K562 (cell line): ENCODE data around the gene ZDHHC5. TPM values are rescaled to one million over a fixed set of nuclear protein-coding genes. Genes with fewer than 3 reads are reported as not detected.

Experiments used
- CREBBP ChIP-seq: IDR thresholded peaks from one replicate; pipeline ENCODE4 v1.6.1; 2012; ENCODE audit warnings: low read depth, mild to moderate bottlenecking, control low read depth, inconsistent platforms, low read length
- HINFP ChIP-seq: fragments of 450-650 bp; conservative IDR thresholded peaks from 2 replicates; pipeline ENCODE4 v1.6.1; 2016; ENCODE audit warnings: missing genetic modification characterization, low read depth, mild to moderate bottlenecking, control low read depth, missing compliant biosample characterization
- MLLT1 ChIP-seq, 2 experiments: fragments of 450-650 bp; IDR thresholded peaks; 2 replicates each; pipeline ENCODE4 v1.6.1; 2016
- POLR2G ChIP-seq: fragments of 200-400 bp; formaldehyde crosslinking; IDR thresholded peaks from 2 replicates; pipeline ENCODE4 v1.6.1; 2017; ENCODE audit warnings: low read depth, mild to moderate bottlenecking, antibody characterized with exemption, low read length, moderate library complexity
- SIX5 ChIP-seq, 2 experiments: IDR thresholded peaks; 2 replicates each; pipeline ENCODE4 v1.6.1; 2011; ENCODE audit warnings: low read length in 2 of 2, borderline replicate concordance in 1 of 2, low read depth in 1 of 2, mild to moderate bottlenecking in 1 of 2, moderate library complexity in 1 of 2; ENCODE audit not compliant: insufficient read depth in 1 of 2
- TFE3 ChIP-seq: fragments of 450-650 bp; formaldehyde crosslinking; IDR thresholded peaks from 2 replicates; pipeline ENCODE4 v1.4.0; 2020; ENCODE audit warnings: mild to moderate bottlenecking, mixed read lengths
- TGIF2 ChIP-seq: sonication (generic); formaldehyde crosslinking; IDR thresholded peaks from 2 replicates; pipeline ENCODE4 v1.8.1; 2022; ENCODE audit warnings: mild to moderate bottlenecking, missing genetic modification reagents, moderate library complexity
- THAP12 ChIP-seq: fragments of 250-450 bp; sonication (Bioruptor Pico); IDR thresholded peaks from 2 replicates; pipeline ENCODE4 v1.9.0; 2021; ENCODE audit warnings: mild to moderate bottlenecking, inconsistent platforms
- USF1 ChIP-seq: sonication (generic); formaldehyde crosslinking; IDR thresholded peaks from 2 replicates; pipeline ENCODE4 v1.9.0; 2022; ENCODE audit warnings: mild to moderate bottlenecking, missing genetic modification reagents
- USF2 ChIP-seq: sonication (generic); formaldehyde crosslinking; IDR thresholded peaks from 2 replicates; pipeline ENCODE4 v1.5.0; 2020; ENCODE audit warnings: missing genetic modification reagents
- ZNF140 ChIP-seq: fragments of 250-450 bp; sonication (Bioruptor Pico); IDR thresholded peaks from 2 replicates; pipeline ENCODE4 v1.8.0; 2021; ENCODE audit warnings: moderate library complexity, mild to moderate bottlenecking, inconsistent platforms
- ZNF175 ChIP-seq: fragments of 200-800 bp; sonication (Bioruptor generic); IDR thresholded peaks from 2 replicates; pipeline ENCODE4 v1.6.1; 2016; ENCODE audit warnings: low read depth, mild to moderate bottlenecking, missing genetic modification characterization, missing compliant biosample characterization
- ZNF507 ChIP-seq: conservative IDR thresholded peaks from 2 replicates; pipeline ENCODE4 v1.6.1; 2017; ENCODE audit warnings: missing genetic modification characterization, missing compliant biosample characterization
- ZNF740 ChIP-seq, 3 experiments: fragments of 200-800 bp in 1 of 3; sonication (Bioruptor generic) in 1 of 3; sonication (generic) in 1 of 3; formaldehyde crosslinking in 1 of 3; IDR thresholded peaks; 2 replicates each; pipeline versions ENCODE4 v1.6.1 to v1.8.0; 2016 to 2022; ENCODE audit warnings: mild to moderate bottlenecking in 2 of 3, missing compliant biosample characterization in 2 of 3, missing genetic modification characterization in 2 of 3, missing genetic modification reagents in 1 of 3
- polyA plus RNA-seq, 8 experiments: library from polyadenylated mRNA; depleted of rRNA in 4 of 8; stranded (reverse) in 5 of 8; unstranded in 3 of 8; fragments of >200 nt; fragmentation: Nextera tagmentation in 2 of 8; fragmentation: Illumina TruSeq in 1 of 8; extraction: Ambion mirVana in 2 of 8; extraction: Trizol in 1 of 8; gene quantifications; 2 replicates each; pipeline versions ENCODE4 v1.2.1 to v1.2.3, GENCODE V29; 2011 to 2014; ENCODE audit warnings: inconsistent platforms in 1 of 8, missing spikeins in 1 of 8
- total RNA-seq, 7 experiments: library from RNA; depleted of rRNA in 6 of 7; stranded (reverse); fragments of >200 nt in 6 of 7; fragmentation: Illumina TruSeq in 2 of 7; extraction: Trizol in 2 of 7; gene quantifications; 2 replicates each; pipeline versions ENCODE4 v1.2.1 to v1.2.3, GENCODE V29; 2011 to 2021; ENCODE audit warnings: low replicate concordance in 1 of 7

Gene ZDHHC5
- total and polyA plus RNA-seq, 9 of the 15 experiments (the other 6 are each of a cell fraction or from before 2014, with no cell fraction given) = 3.8 to 64.2 (median 35.9) TPM

GRCh38 chr11:57711414-57712255 lies 43.7 kb downstream of the ZDHHC5 start, which contains the start of gene MED19 (continued):
- TF ChIP-seq SIX5 (IDR thresholded peaks at IDR 0.05; ENCODE audit: borderline replicate concordance in 1 of 2, insufficient read depth in 1 of 2, low read depth in 1 of 2, low read length in 2 of 2) (no peak; a peak in 1 of 4 replicates), MLLT1 (IDR thresholded peaks at IDR 0.05) (no peak), TGIF2 (CRISPR knock-in tag) (no peak), ZNF740 (CRISPR knock-in tag; IDR thresholded peaks at IDR 0.05) (peak; percentile 90), ZNF740 (tag; IDR thresholded peaks at IDR 0.05) (peak in 1 of 2 experiments; percentile 75; a peak in 1 of 4 replicates), POLR2G (peak; percentile 75), THAP12 (no peak), USF1 (CRISPR knock-in tag) (no peak), CREBBP (no peak), TFE3 (CRISPR knock-in tag) (no peak), ZNF175 (CRISPR knock-in tag) (no peak), USF2 (CRISPR knock-in tag) (no peak), ZNF507 (tag) (no peak), ZNF140 (no peak), HINFP (tag) (no peak)
